Measurements from ENCODE around the gene TMEM164. TPM values are rescaled to one million over a fixed set of nuclear protein-coding genes. Genes with fewer than 3 reads are reported as not detected.

TMEM164 gene
- total and polyA plus RNA-seq, 10 of the 15 experiments (the other 5 are each of a cell fraction or from before 2014, with no cell fraction given): 0.61 to 18.3 (median 7.0) TPM

GRCh38 chrX:110119480-110119879 lies 116.6 kb downstream of the TMEM164 start:
- Histone ChIP-seq H3K79me2 (ENCODE audit: control insufficient read depth, insufficient read depth, low read length) (no peaks in the 10 kb centered on the region), H3K9me3 (replicated peaks; ENCODE audit: control insufficient read depth, insufficient read depth, low read length) (no peaks in the 10 kb centered on the region), H3K27me3 (replicated peaks in 1 of 2; ENCODE audit: control insufficient read depth in 2 of 2, insufficient read depth in 2 of 2, low read length in 1 of 2) (no peaks in the 10 kb centered on the region), H3K4me1 (ENCODE audit: control insufficient read depth, insufficient read depth, low read length) (no peaks in the 10 kb centered on the region), H4K20me1 (ENCODE audit: control insufficient read depth, insufficient read depth) (no peaks in the 10 kb centered on the region; the same call in 1 of the 2 replicates), H3K4me2 (ENCODE audit: control insufficient read depth, insufficient read depth) (no peak overlapping the region), H3K36me3 (ENCODE audit: control insufficient read depth in 2 of 2, insufficient read depth in 2 of 2, low read length in 1 of 2) (no peaks in the 10 kb centered on the region; a peak in 1 of 4 replicates), H3K9ac (ENCODE audit: control insufficient read depth, insufficient read depth, low read length) (no peak overlapping the region), H2AFZ (ENCODE audit: control insufficient read depth, low read depth, low read length) (no peak overlapping the region), H3K4me3 (no peak overlapping the region), H3K27ac (ENCODE audit: control insufficient read depth, insufficient read depth) (no peak overlapping the region)
- intact Hi-C loops (cut with micrococcal nuclease; ENCODE audit: unreplicated experiment): no loop called here
- WGBS (ENCODE audit: insufficient coverage, insufficient replicate concordance, low lambda C conversion rate, missing lambda C conversion rate): 96% methylated on average over 2 of the region's 2 CpGs
- POLR2A ChIA-PET: no interaction called here
- ATAC-seq: no peak
- DNase-seq (ENCODE audit: low read depth, low spot score): no peak
- in situ Hi-C loops (cut with MboI): no loop called here
- SMC1A ChIA-PET (ENCODE audit: uncharacterized antibody, unreplicated experiment): no interaction called here
- RAD21 ChIA-PET (ENCODE audit: unreplicated experiment): no interaction called here
- BruUV-seq (replicated peaks): no TSS peak
- no peak for FAIRE-seq
- TF ChIP-seq EED (IDR thresholded peaks at IDR 0.05; ENCODE audit: low read depth) (no peak), SMC3 (IDR thresholded peaks at IDR 0.05; ENCODE audit: borderline replicate concordance, low read length) (no peak)
- CTCF ChIA-PET: interaction anchor here (0.5 kb wide), 1 partner anchor 1554 kb away, joined by 4 read pairs; no protein-coding TSS in a partner anchor

- WGBS (ENCODE audit: insufficient coverage, insufficient replicate concordance, low lambda C conversion rate, missing lambda C conversion rate): 47% methylated on average over 2 of the region's 2 CpGs
- Histone ChIP-seq H3K27me3 (replicated peaks in 1 of 2; ENCODE audit: control insufficient read depth in 2 of 2, insufficient read depth in 2 of 2, low read length in 1 of 2) (no peaks in the 10 kb centered on the region), H2AFZ (ENCODE audit: control insufficient read depth, low read depth, low read length) (no peak overlapping the region), H3K4me3 (no peak overlapping the region), H3K36me3 (ENCODE audit: control insufficient read depth in 2 of 2, insufficient read depth in 2 of 2, low read length in 1 of 2) (no peaks in the 10 kb centered on the region; a peak in 1 of 4 replicates), H3K4me1 (ENCODE audit: control insufficient read depth, insufficient read depth, low read length) (no peaks in the 10 kb centered on the region), H3K4me2 (ENCODE audit: control insufficient read depth, insufficient read depth) (no peak overlapping the region), H4K20me1 (ENCODE audit: control insufficient read depth, insufficient read depth) (no peaks in the 10 kb centered on the region; the same call in 1 of the 2 replicates), H3K9me3 (replicated peaks; ENCODE audit: control insufficient read depth, insufficient read depth, low read length) (no peaks in the 10 kb centered on the region), H3K9ac (ENCODE audit: control insufficient read depth, insufficient read depth, low read length) (no peak overlapping the region), H3K27ac (ENCODE audit: control insufficient read depth, insufficient read depth) (no peak overlapping the region), H3K79me2 (ENCODE audit: control insufficient read depth, insufficient read depth, low read length) (no peaks in the 10 kb centered on the region)
- ChIA-PET CTCF (interaction anchor here (0.5 kb wide), 1 partner anchor 1553 kb away, joined by 4 read pairs; no protein-coding TSS in a partner anchor), POLR2A (no interaction called here), RAD21 (ENCODE audit: unreplicated experiment) (no interaction called here), SMC1A (ENCODE audit: uncharacterized antibody, unreplicated experiment) (no interaction called here)
- intact Hi-C loops (cut with micrococcal nuclease; ENCODE audit: unreplicated experiment) (no loop called here), in situ Hi-C loops (cut with MboI) (no loop called here)
- FAIRE-seq (no peak), ATAC-seq (no peak), DNase-seq (ENCODE audit: low read depth, low spot score) (no peak)
- TF ChIP-seq JUNB (IDR thresholded peaks at IDR 0.05) (no peak), MTA2 (IDR thresholded peaks at IDR 0.05; ENCODE audit: low read depth) (no peak), POU2F2 (IDR thresholded peaks at IDR 0.05; ENCODE audit: borderline replicate concordance, low read depth, low read length) (no peak), ZSCAN29 (IDR thresholded peaks at IDR 0.05) (no peak), BCL11A (IDR thresholded peaks at IDR 0.05; ENCODE audit: low read depth, low read length) (no peak), CHD1 (IDR thresholded peaks at IDR 0.05; ENCODE audit: low read depth, low read length) (no peak), CTCF (IDR thresholded peaks at IDR 0.05 in 2 of 3, conservative IDR thresholded peaks at IDR 0.05 in 1 of 3; ENCODE audit: control insufficient read depth in 2 of 3, extremely low read depth in 1 of 3, insufficient read depth in 1 of 3, low read depth in 3 of 3, low read length in 3 of 3) (no peak), JUND (IDR thresholded peaks at IDR 0.05; ENCODE audit: low read depth, low read length) (no peak)
- no TSS peak for BruUV-seq (replicated peaks)
Observed at GRCh38 chrX:110120025-110120424, 117.1 kb downstream of the TMEM164 start.

All from GM12878 (cell line).